Spinal cord (tissue), 10 donors: ENCODE measurements around the gene TMPRSS4. TPM values are rescaled to one million over a fixed set of nuclear protein-coding genes. Genes with fewer than 3 reads are reported as not detected.
"Not testable (repeated sequence)": the region's sequence is repeated elsewhere in the genome, so short reads cannot be mapped to it uniquely, and the experiment has no call there.

Experiments used
- DNase-seq, 6 donors: peaks; one replicate each; pipeline versions ENCODE4 v3.0.0 to v3.0.0-alpha.2; 2013 to 2015; ENCODE audit warnings: low spot score in 6 of 6, low read depth in 4 of 6
- H3K27ac ChIP-seq: one replicate; pipeline ENCODE4 v1.5.1; 2013; ENCODE audit warnings: low read depth, low read length, control low read depth
- H3K27me3 ChIP-seq: one replicate; pipeline ENCODE4 v1.6.1; 2013; ENCODE audit warnings: low read length; ENCODE audit not compliant: control insufficient read depth, insufficient read depth
- H3K36me3 ChIP-seq: one replicate; pipeline ENCODE4 v1.6.1; 2013; ENCODE audit warnings: low read length; ENCODE audit not compliant: control insufficient read depth, insufficient read depth
- H3K4me1 ChIP-seq: one replicate; pipeline ENCODE4 v1.6.1; 2013; ENCODE audit warnings: low read length; ENCODE audit not compliant: control insufficient read depth, insufficient read depth
- H3K4me3 ChIP-seq: one replicate; pipeline ENCODE4 v1.5.1; 2013; ENCODE audit warnings: low read depth, low read length, control low read depth
- H3K9me3 ChIP-seq: one replicate; pipeline ENCODE4 v1.6.1; 2013; ENCODE audit warnings: low read length; ENCODE audit not compliant: control insufficient read depth, insufficient read depth
- WGBS: methylation state at CpG from one replicate; pipeline ENCODE4 v1.1.5; 2013; ENCODE audit warnings: missing lambda C conversion rate; ENCODE audit not compliant: insufficient coverage; 5-methylcytosine and 5-hydroxymethylcytosine counted together
- polyA plus RNA-seq, 2 donors: library from polyadenylated mRNA; unstranded; fragments of 120-200 nt; gene quantifications; one replicate each; pipeline ENCODE4 v1.2.1, GENCODE V29; 2013; ENCODE audit not compliant: insufficient read length in 2 of 2
- total RNA-seq, 2 donors: library from RNA; depleted of rRNA in 1 of 2; stranded (reverse); fragments of 120-200 nt in 1 of 2; fragments of >200 nt in 1 of 2; gene quantifications; one replicate each; pipeline versions ENCODE4 v1.2.3 to v1.2.4, GENCODE V29; 2013 to 2014
- donor health status: healthy.

TMPRSS4 gene
- total and polyA plus RNA-seq, 4 donors: 0.26 to 0.70 (median 0.30) TPM; not detected in 1

GRCh38 chr11:118055966-118056365 is 20.9 kb upstream of the TMPRSS4 start:
- 97% methylated on average over 7 of the region's 7 CpGs for WGBS

DNA sequence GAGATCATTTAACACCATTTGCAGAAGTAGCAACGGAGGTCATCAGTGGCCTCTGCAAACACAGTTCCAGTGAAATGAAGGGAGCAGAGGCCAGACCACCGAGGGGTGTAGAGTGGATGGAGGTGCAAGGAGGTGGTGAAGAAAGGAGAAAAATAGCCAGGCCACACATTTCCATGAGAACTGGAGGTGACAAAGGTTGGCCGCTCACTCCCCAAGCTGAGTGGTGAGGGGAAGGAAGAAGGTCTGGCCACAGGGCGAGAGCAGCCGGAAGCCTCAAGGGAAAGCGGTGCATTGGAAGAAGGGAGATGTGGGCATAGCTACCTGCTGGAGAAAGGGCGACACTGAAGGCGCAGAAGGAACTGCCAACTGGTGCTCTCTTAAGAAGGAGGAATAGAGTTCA is 20.1 kb upstream of the TMPRSS4 start:
- no peaks in the 10 kb centered on the region for H3K9me3 ChIP-seq
- 86% methylated on average over 7 of the region's 8 CpGs for WGBS
- no peak overlapping the region for H3K4me3 ChIP-seq
- no peaks in the 10 kb centered on the region for H3K36me3 ChIP-seq
- DNase-seq: no peak
- H3K27ac ChIP-seq: no peak overlapping the region
- H3K4me1 ChIP-seq: no peaks in the 10 kb centered on the region
- H3K27me3 ChIP-seq: no peaks in the 10 kb centered on the region

More at GRCh38 chr11:118055966-118056365, 20.9 kb upstream of the TMPRSS4 start:
- no peaks in the 10 kb centered on the region for H3K4me1 ChIP-seq
- H3K4me3 ChIP-seq: no peak overlapping the region
- H3K9me3 ChIP-seq: no peaks in the 10 kb centered on the region
- no peak for DNase-seq
- H3K27me3 ChIP-seq: no peaks in the 10 kb centered on the region
- H3K27ac ChIP-seq: no peak overlapping the region
- H3K36me3 ChIP-seq: no peaks in the 10 kb centered on the region

GRCh38 chr11:118057251-118058145 is 19.4 kb upstream of the TMPRSS4 start:
- no peaks in the 10 kb centered on the region for H3K36me3 ChIP-seq
- no peak overlapping the region for H3K4me3 ChIP-seq
- DNase-seq: no peak
- 80% methylated on average over 12 of the region's 14 CpGs for WGBS
- no peaks in the 10 kb centered on the region for H3K9me3 ChIP-seq
- H3K27me3 ChIP-seq: no peaks in the 10 kb centered on the region
- no peak overlapping the region for H3K27ac ChIP-seq
- H3K4me1 ChIP-seq: no peaks in the 10 kb centered on the region

GRCh38 chr11:118058311-118059245 is 18.3 kb upstream of the TMPRSS4 start:
- Histone ChIP-seq H3K9me3 (no peaks in the 10 kb centered on the region), H3K27ac (no peak overlapping the region), H3K4me1 (no peaks in the 10 kb centered on the region), H3K4me3 (no peak overlapping the region), H3K27me3 (no peaks in the 10 kb centered on the region), H3K36me3 (no peaks in the 10 kb centered on the region)
- 78% methylated on average over 12 of the region's 20 CpGs for WGBS
- no peak for DNase-seq

DNA sequence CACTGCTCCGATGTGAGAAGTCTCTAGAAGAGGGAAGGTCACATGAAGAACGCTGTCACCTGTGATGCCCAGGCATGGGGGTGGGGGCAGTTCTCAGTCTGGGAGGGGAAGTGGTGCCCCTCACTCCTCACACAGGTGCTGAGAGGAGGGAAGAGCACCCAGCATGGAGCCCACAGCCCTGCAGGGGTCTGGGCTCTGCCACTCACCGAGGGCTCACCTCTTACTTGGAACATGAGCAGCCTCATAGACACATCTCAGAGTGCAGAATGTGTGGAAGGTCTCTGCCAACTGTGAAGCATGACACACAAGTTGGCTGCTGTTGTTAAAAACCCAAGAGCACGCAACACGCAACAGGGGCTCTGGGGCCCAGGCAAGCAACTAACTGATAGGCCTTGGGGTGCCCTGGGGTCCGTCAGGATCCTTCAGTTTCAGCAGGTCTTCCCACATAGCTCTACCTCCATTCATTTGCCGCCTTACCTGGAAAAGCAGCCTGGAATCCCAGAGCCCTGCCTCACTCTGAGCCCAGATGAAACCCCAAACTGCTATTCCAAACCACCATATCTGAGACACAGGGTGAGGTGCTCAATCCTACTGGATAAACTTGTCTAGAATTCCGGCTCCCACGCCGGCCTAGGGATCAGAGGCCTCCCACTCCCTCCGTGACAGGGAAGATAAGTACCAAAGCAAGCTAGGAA is 17.5 kb upstream of the TMPRSS4 start:
- H3K27me3 ChIP-seq: no peaks in the 10 kb centered on the region
- no peak overlapping the region for H3K27ac ChIP-seq
- H3K4me1 ChIP-seq: no peaks in the 10 kb centered on the region
- H3K9me3 ChIP-seq: no peaks in the 10 kb centered on the region
- H3K36me3 ChIP-seq: no peaks in the 10 kb centered on the region
- 94% methylated on average over 8 of the region's 11 CpGs for WGBS
- H3K4me3 ChIP-seq: no peak overlapping the region
- DNase-seq: no peak

- 85% methylated on average over 9 of the region's 10 CpGs for WGBS
- no peak overlapping the region for H3K27ac ChIP-seq
- no peaks in the 10 kb centered on the region for H3K4me1 ChIP-seq
- DNase-seq: no peak
- no peaks in the 10 kb centered on the region for H3K27me3 ChIP-seq
- H3K9me3 ChIP-seq: no peaks in the 10 kb centered on the region
- no peaks in the 10 kb centered on the region for H3K36me3 ChIP-seq
- no peak overlapping the region for H3K4me3 ChIP-seq
Measured at GRCh38 chr11:118060081-118060661, 16.7 kb upstream of the TMPRSS4 start.

- Histone ChIP-seq H3K27ac (no peak overlapping the region), H3K36me3 (no peaks in the 10 kb centered on the region), H3K9me3 (no peaks in the 10 kb centered on the region), H3K4me1 (no peaks in the 10 kb centered on the region), H3K4me3 (no peak overlapping the region), H3K27me3 (no peaks in the 10 kb centered on the region)
- no peak for DNase-seq
- WGBS: 60% methylated on average over 4 of the region's 7 CpGs
Measured at GRCh38 chr11:118060869-118061268, 16.0 kb upstream of the TMPRSS4 start.

DNA sequence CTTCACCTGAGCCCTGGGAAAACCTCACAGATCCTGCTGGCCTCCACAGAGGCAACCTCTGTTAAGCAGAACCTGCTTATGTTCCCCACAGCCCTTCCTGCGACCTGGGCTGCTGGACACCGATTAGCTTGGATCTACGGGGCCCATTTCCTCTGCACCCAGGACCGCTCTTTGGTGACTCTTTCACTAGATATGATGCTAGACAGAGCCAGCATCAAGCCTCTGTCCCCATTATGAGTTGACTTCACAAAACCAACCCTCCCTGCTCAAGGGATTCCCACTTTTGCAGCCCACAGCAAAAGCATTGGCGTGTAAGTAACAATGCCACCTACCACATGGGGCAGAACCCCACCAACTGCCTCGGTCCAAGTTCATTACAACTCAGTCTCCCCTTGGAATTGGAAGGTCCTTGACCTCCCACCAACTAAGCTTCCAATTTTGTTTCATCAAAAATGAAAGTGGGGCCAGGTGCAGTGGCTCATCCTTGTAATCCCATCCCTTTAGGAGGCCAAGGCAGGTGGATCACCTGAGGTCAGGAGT is 15.2 kb upstream of the TMPRSS4 start:
- H3K9me3 ChIP-seq: no peaks in the 10 kb centered on the region
- DNase-seq: no peak
- no peaks in the 10 kb centered on the region for H3K27me3 ChIP-seq
- no peak overlapping the region for H3K27ac ChIP-seq
- WGBS: 98% methylated on average over 6 of the region's 6 CpGs
- no peaks in the 10 kb centered on the region for H3K36me3 ChIP-seq
- no peaks in the 10 kb centered on the region for H3K4me1 ChIP-seq
- H3K4me3 ChIP-seq: no peak overlapping the region

- H3K4me3 ChIP-seq, H3K4me1 ChIP-seq, H3K36me3 ChIP-seq, H3K27me3 ChIP-seq, H3K27ac ChIP-seq, DNase-seq, H3K9me3 ChIP-seq: not testable (repeated sequence)
- 93% methylated on average over 4 of the region's 5 CpGs for WGBS
Measured at GRCh38 chr11:118062181-118062580, 14.7 kb upstream of the TMPRSS4 start.
